OCI-LY3 (cell line): ENCODE measurements around the gene MYH10.

Experiments
- EZH2phosphoT487 ChIP-seq: fragments of 200-600 bp; shearing (Covaris generic); IDR thresholded peaks from 2 replicates; pipeline ENCODE4 v1.6.1; 2018; ENCODE audit warnings: antibody characterized with exemption, mixed run types, low read depth
- TF ChIP-seq, protein P1 (sequence below): fragments of 200-600, 300-600 bp; sonication (generic); IDR thresholded peaks from 2 replicates; pipeline ENCODE4 v1.5.1; 2014; ENCODE audit warnings: antibody characterized with exemption, low read length, low read depth

DNA sequence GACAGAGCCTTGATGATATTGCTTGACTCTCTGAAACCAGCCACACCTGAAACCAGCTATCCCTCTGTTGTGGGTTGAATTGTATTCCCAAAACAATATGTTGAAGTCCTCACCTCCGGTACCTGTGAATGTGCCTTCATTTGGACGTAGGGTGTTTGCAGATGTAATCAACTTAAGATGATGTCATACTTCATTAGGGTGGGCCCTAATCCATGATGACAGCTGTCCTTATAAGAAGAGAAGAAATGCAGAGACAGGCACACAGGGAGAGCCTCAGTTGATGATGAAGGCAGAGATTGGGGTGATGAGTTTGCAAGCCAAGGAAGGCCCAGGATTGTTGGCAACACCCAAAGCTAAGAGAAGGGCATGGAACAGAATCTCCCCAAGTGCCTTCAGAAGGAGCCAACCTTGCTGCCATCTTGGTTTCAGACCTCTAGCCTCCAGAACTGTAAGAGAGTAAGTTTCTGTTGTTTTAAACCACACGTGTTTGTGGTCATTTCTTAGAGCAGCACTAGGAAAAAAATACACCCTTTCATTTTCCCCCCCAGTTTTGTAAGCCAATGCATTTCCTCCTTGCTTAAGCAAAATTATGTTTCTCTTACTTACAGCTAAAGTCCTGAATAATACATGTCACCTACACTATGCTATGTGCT lies 29.4 kb upstream of the MYH10 start:
- TF ChIP-seq, protein P1, sequence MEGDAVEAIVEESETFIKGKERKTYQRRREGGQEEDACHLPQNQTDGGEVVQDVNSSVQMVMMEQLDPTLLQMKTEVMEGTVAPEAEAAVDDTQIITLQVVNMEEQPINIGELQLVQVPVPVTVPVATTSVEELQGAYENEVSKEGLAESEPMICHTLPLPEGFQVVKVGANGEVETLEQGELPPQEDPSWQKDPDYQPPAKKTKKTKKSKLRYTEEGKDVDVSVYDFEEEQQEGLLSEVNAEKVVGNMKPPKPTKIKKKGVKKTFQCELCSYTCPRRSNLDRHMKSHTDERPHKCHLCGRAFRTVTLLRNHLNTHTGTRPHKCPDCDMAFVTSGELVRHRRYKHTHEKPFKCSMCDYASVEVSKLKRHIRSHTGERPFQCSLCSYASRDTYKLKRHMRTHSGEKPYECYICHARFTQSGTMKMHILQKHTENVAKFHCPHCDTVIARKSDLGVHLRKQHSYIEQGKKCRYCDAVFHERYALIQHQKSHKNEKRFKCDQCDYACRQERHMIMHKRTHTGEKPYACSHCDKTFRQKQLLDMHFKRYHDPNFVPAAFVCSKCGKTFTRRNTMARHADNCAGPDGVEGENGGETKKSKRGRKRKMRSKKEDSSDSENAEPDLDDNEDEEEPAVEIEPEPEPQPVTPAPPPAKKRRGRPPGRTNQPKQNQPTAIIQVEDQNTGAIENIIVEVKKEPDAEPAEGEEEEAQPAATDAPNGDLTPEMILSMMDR, result no peak
- no peak for TF ChIP-seq EZH2phosphoT487
